Fibroblast of mammary gland (primary cell): Measurements from ENCODE around the gene NUFIP2.

Experiments used
- DNase-seq: peaks from one replicate; pipeline ENCODE4 v3.0.0-alpha.2; 2010; ENCODE audit warnings: low read depth
- H3K4me3 ChIP-seq: 2 replicates; pipeline ENCODE4 v1.5.1; 2011; ENCODE audit warnings: low read depth, mild to moderate bottlenecking, low read length, moderate library complexity; ENCODE audit not compliant: control insufficient read depth
- CTCF ChIP-seq: conservative IDR thresholded peaks from 2 replicates; pipeline ENCODE4 v1.5.1; 2011; ENCODE audit warnings: low read depth, low read length, inconsistent platforms; ENCODE audit not compliant: control insufficient read depth, insufficient read depth

Gene NUFIP2

GRCh38 chr17:29248845-29249244 lies 45.1 kb downstream of the NUFIP2 start:
- DNase-seq, result no peak
- no peak for TF ChIP-seq CTCF
- H3K4me3 ChIP-seq, result no peak overlapping the region

GRCh38 chr17:29247219-29247618 lies 46.7 kb downstream of the NUFIP2 start:
- DNase-seq, result no peak
- TF ChIP-seq CTCF, result no peak
- H3K4me3 ChIP-seq, result no peak overlapping the region

- no peak for DNase-seq
- no peak for TF ChIP-seq CTCF
- no peak within 1 kb of the TSS for H3K4me3 ChIP-seq
These were observed 47.3 kb downstream of the NUFIP2 start, which contains the start of gene CRYBA1 for GRCh38 chr17:29246628-29247027. Gene CRYBA1, plus strand, starts transcription at chr17:29246859. Its CDS starts 5 bp downstream, at chr17:29246864.

- TF ChIP-seq CTCF, result no peak
- no peak overlapping the region for H3K4me3 ChIP-seq
- no peak for DNase-seq
These were observed 48.5 kb downstream of the NUFIP2 start for GRCh38 chr17:29245401-29245800.

- peak; percentile 60 for TF ChIP-seq CTCF
- DNase-seq, result peak; percentile 49
- H3K4me3 ChIP-seq, result no peak overlapping the region
These were observed 50.2 kb downstream of the NUFIP2 start for GRCh38 chr17:29243792-29244191.

GRCh38 chr17:29242790-29243189 lies 51.2 kb downstream of the NUFIP2 start:
- no peak for TF ChIP-seq CTCF
- H3K4me3 ChIP-seq, result no peak overlapping the region
- no peak for DNase-seq

GRCh38 chr17:29242051-29242450 lies 51.9 kb downstream of the NUFIP2 start:
- no peak for TF ChIP-seq CTCF
- no peak for DNase-seq
- H3K4me3 ChIP-seq, result no peak overlapping the region
